Measurements from ENCODE around the gene RNU2-63P. TPM values are rescaled to one million over a fixed set of nuclear protein-coding genes. Genes with fewer than 3 reads are reported as not detected.

Gene RNU2-63P
- total RNA-seq, 4 donors from 2014 or later, result not detected

DNA sequence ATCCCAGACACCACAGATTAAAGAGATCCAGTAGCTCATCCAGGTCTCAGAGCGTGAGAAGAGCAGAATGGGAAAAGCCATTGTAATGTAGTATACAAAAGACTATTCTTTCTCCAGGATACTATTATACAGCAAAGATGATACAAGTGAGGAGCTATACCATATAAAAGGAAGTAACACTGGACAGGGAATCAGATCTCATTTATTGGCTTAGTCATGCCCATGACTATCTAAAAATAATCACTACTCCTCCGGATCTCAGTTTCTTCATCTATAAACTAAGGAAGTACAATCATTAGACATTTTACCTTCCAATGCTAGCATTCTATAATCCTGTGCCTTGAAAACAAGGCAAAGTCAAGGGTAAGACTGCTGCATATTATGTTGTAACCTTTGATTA, 19.8 kb upstream of the RNU2-63P start:
- intact Hi-C loops (cut with DNase I; ENCODE audit: low total_unique reads), result no loop called here
- TF ChIP-seq POLR2A (IDR thresholded peaks at IDR 0.05), result no peak
- TF ChIP-seq CTCF (IDR thresholded peaks at IDR 0.05), result no peak
- no peak for DNase-seq
- Histone ChIP-seq H3K4me1 (no peaks in the 10 kb centered on the region), H3K9me3 (no peaks in the 10 kb centered on the region), H3K4me3 (no peak overlapping the region), H3K27me3 (no peaks in the 10 kb centered on the region), H3K27ac (no peak overlapping the region), H3K36me3 (no peaks in the 10 kb centered on the region)

GRCh38 chr2:88032070-88032702, 15.8 kb upstream of the RNU2-63P start:
- no peak overlapping the region for H3K4me3 ChIP-seq
- no peaks in the 10 kb centered on the region for H3K27me3 ChIP-seq
- H3K36me3 ChIP-seq, result no peaks in the 10 kb centered on the region

DNA sequence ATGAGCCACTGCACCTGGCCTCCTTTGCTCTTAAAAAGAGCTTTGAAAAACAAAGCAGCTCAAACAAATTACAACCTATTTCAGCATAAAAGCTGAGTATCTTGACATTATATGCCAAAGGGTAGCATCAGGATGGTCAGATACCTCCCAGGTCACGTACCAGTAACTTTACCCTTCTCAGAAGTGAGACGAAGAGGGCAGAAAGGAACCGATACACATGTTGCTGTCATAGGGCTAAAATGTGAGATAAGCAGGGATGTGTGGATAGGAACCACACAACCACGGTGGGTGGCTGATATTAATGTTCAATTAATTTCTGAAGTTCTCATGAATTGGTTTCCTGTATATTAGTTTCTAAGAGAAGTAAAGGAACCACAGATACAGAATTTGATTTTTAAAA, 12.6 kb upstream of the RNU2-63P start:
- intact Hi-C loops (cut with DNase I; ENCODE audit: low total_unique reads), result no loop called here

More at GRCh38 chr2:88032070-88032702, 15.8 kb upstream of the RNU2-63P start:
- DNase-seq, result no peak
- no peak overlapping the region for H3K27ac ChIP-seq
- TF ChIP-seq CTCF (IDR thresholded peaks at IDR 0.05) (no peak), POLR2A (IDR thresholded peaks at IDR 0.05) (no peak)
- no peaks in the 10 kb centered on the region for H3K4me1 ChIP-seq
- intact Hi-C loops (cut with DNase I; ENCODE audit: low total_unique reads), result no loop called here
- H3K9me3 ChIP-seq, result no peaks in the 10 kb centered on the region

DNA sequence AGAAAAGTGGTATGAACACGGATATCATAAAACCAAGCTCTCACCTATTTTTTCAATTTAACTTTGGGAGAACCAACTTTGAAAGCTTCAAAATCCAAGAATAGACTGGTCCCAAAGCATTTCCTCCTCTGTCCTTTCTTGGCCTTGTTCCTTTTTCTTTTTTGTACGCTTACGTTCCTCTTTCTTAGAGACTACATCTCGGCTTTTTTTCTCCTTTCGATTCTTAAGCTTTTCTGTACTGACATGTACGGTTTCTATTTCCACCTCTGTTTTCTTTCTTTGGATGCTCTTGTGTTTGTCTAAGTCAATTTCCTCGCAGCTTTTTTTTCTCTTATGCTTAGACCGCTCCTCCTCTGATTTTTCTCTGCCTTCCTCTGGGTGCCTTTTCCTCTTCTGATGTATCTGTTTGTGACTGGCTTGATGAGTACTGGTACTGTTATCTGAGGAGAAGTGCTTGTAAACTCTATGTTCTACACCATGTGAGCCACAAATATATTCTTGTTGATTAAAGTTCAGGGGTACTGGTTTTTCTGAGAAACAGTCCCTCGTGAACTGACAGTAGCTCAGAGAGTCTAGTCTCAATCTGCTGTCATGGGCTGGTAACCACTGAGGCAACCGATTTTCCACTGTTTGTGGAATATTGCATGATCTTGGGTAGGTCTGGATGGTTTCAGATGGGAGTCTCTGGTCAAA, 11.5 kb upstream of the RNU2-63P start:
- TF ChIP-seq CTCF (IDR thresholded peaks at IDR 0.05), result no peak
- no peak for TF ChIP-seq POLR2A (IDR thresholded peaks at IDR 0.05)
- Histone ChIP-seq H3K4me3 (no peak overlapping the region), H3K4me1 (no peaks in the 10 kb centered on the region), H3K27me3 (no peaks in the 10 kb centered on the region), H3K36me3 (no peaks in the 10 kb centered on the region), H3K27ac (no peak overlapping the region), H3K9me3 (no peaks in the 10 kb centered on the region)
- intact Hi-C loops (cut with DNase I; ENCODE audit: low total_unique reads), result no loop called here
- no peak for DNase-seq

More for the DNA sequence above, 12.6 kb upstream of the RNU2-63P start:
- no peaks in the 10 kb centered on the region for H3K9me3 ChIP-seq
- no peaks in the 10 kb centered on the region for H3K27me3 ChIP-seq
- H3K4me1 ChIP-seq, result no peaks in the 10 kb centered on the region
- H3K36me3 ChIP-seq, result no peaks in the 10 kb centered on the region
- TF ChIP-seq CTCF (IDR thresholded peaks at IDR 0.05) (no peak), POLR2A (IDR thresholded peaks at IDR 0.05) (no peak)
- no peak for DNase-seq
- no peak overlapping the region for H3K4me3 ChIP-seq
- H3K27ac ChIP-seq, result no peak overlapping the region

- no peak for DNase-seq
- Histone ChIP-seq H3K27me3 (no peaks in the 10 kb centered on the region), H3K36me3 (no peaks in the 10 kb centered on the region), H3K27ac (no peak overlapping the region), H3K9me3 (no peaks in the 10 kb centered on the region), H3K4me3 (no peak overlapping the region), H3K4me1 (no peaks in the 10 kb centered on the region)
- intact Hi-C loops (cut with DNase I; ENCODE audit: low total_unique reads), result no loop called here
- no peak for TF ChIP-seq POLR2A (IDR thresholded peaks at IDR 0.05)
These were observed 8.2 kb upstream of the RNU2-63P start for GRCh38 chr2:88024509-88024908.
